GM18861 (cell line): ENCODE measurements around the gene TFAM.
"Not testable (repeated sequence)": the region's sequence is repeated elsewhere in the genome, so short reads cannot be mapped to it uniquely, and the experiment has no call there.

Source experiments
- ATAC-seq: cut with Tn5 transposase; IDR thresholded peaks from one replicate; pipeline ENCODE4 v1.9.1; 2021; ENCODE audit not compliant: unreplicated experiment

The TFAM gene

DNA sequence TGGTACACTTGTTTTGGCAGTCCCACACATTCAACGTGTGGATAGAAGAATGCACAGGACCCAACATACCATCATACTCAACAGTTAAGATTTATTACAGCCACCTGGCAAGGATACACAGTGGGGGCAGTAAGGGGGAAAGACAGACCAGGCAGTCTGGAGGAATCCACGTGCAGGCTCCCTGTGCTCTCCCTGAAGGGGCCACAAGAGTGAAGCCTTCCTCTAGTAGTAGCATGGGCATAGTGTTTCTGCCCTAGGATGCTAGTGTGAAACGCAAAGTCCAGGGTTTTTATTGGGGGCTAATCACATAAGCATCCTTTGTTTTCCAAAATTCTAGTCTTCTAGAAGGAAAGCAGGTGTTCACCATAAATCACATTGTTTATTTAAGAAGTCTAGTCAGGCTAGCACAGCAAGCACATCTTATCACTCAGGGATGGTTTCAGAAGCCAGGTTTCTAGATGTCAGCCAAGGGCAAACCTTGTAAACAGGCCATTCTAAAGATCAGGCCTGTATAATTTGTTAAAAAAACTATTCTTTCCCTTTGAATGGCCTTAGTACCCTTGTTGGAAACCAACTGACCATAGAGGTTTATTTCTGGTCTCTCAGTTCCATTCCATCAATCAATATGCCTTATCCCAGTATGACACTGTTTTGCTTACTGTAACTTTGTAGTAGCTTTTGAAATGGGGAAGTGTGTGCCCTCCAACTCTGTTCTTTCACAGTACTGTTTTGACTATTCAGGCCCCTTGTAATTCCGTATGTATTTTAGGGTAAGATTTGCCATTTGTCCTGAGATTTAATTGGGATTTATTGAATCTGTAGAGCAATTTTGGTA is 12.4 kb upstream of the TFAM start:
- peak; percentile 77 for ATAC-seq

DNA sequence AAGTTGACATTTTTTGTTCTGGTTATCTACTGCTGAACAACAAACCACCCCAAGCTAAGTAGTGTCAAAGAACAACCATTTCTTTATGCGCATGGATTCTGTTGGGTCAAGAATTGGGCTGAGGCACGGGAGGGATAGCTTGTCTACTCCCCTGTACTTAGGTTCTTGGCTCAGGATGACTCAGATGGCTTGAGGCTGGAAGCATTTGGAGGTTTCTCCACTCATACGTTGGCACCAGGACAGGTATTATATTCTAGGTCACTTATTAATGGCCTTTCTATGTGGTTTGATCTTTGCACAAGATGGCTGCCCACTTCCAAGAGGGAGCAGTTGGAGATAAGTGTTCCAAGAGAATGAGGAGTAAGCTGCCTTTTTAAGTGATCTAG is 11.8 kb upstream of the TFAM start:
- no peak for ATAC-seq

DNA sequence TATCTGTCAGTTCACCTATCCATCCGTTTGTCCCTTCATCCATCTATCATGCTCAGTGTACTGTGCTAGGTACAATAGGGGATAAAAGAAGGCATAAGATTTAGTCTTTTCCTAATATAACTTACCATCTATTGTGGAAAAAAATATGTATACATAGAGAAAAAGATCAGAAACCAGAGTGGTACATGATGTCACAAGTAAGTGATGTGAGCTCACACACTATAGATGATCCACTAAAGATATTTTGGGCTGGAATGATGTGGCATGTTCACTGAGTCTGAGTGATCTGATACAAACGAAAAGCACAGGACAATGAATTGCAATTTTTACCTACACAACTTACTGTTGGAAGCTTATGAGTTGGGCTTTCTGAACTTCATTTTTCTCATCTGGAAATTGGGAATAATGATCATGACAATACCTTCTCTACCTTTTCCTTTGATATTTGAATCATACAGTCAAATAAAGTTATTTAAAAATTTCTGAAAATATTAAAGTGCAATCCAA is 2.7 kb upstream of the TFAM start:
- ATAC-seq = no peak

DNA sequence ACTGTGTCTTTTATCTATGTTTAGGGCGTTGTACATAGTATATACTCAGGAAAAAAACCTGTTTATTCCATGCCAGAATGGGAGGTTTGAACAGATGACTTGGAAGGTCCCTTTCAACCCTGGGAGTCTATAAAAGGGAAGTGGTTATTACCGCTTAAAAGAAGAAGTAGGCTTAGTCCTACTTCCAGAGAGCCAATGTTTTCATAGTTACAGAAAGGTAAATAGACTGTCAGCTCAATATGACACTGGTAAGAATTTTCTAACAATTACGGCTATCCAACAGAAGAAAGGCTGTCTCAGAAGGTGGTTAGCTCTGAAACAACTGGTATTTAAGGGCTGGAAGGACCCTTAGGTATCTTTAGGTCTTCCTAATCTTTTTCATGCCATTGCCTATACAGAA is 1.1 kb upstream of the TFAM start:
- peak; percentile 83 for ATAC-seq

DNA sequence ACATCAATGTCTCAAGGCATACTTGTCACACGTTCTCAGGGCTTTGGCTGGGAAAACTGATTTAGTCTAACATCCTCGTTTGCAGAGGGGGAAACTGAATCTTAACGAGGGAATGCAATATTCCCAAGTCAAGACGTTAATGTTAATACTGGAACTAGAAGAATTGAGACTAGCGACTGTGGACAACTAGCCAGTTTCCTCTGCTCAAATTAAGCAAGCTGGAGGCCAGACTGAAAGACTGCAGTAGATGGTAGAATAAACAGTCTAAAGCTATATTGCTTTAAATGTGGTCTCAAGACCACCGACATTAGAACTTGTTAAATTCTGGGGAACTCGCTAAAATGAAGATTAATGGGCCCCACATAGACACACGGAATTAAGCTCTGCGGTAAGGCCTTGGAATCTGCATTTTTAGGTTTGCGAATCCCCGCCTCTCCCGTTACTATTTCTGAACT is 639 bp upstream of the TFAM start:
- no peak for ATAC-seq

DNA sequence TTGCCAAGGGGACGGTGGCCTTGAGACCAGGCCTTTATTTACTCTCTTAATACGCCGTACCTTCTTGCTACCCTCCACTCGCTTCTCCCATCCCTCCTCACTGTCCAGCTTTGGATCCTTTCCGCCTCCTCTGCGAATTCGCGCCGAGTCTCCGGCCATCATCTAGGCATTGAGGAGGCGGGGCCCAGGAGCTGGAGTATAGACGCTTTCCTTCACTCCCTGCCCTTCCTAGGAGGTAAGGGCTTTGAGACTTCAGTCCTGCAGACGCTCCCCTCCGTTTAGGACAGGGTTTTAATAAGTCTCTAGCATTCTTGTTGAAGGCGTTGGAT is 538 bp downstream of the TFAM start:
- no peak for ATAC-seq

DNA sequence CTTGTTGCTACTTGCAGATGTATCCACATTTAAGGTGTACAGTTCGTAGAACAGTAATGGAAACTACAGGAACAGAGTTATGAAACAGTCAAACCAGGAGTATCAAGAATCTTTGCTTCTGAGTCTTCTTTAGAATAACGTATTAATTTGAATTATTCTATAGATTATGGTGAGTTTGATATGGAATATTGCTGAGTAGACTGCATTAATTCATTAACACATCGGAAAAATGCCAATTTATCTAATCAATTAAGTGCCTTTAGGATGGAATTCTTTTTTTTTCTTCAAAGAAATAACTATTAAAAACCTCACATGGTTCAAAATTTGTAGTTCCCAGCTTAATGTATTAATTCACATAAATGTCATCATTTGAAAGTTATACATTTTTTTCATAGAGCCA is 3.8 kb downstream of the TFAM start:
- no peak for ATAC-seq

DNA sequence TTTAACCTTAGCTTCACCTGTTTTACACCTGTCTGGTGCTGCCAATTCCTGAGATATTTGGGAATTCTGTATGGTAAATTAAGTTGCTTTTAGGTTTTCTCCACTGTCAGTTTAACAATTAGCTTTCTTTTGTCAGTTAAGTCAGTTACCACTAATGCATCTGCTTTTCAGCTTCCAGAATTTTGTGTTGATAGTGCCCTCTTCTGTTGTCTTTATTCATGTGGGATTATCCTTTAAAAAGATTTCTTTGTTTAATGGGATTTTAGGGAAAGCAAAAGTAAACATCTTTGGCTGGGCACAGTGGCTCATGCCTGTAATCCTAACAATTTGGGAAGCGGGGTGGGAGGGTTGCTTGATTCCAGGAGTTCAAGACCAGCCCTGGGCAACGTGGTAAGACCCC is 8.1 kb downstream of the TFAM start:
- no peak for ATAC-seq

DNA sequence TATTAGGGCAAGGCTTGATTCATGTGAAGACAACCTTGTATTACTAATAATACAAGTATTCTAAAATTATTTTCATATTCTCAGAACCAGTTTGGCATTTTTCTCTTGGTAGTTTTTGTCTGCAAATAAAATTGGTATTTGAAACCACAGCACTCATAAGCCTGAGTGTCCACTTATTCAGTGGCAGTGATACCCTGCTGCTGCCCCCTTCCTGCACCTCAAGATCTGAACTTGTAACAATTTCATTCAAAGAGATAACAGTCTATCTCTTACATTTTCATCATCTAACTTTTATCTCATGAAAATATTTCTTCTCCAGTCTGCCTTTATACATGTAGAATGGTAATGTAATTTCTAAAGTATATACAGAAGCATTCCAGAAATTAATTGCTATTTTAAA is 9.3 kb downstream of the TFAM start:
- ATAC-seq = no peak

DNA sequence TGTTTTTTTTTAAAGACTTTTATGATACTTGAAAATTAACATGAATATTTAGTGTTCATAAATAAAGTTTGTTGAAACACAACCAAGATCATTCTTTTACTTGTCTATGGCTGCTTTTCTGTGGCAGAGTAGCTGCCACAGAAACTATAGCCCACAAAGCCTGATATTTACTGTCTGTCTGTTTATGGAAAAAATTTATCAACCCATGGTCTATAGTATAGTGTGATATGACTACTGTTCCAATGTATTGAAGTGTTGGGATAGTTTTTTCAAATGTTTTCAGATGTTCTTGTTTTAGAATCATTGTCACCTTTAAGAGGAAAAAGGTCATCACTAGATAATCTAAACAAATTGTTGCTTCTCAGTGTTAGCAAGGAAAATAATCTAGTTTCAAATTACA is 10.8 kb downstream of the TFAM start:
- ATAC-seq = no peak

DNA sequence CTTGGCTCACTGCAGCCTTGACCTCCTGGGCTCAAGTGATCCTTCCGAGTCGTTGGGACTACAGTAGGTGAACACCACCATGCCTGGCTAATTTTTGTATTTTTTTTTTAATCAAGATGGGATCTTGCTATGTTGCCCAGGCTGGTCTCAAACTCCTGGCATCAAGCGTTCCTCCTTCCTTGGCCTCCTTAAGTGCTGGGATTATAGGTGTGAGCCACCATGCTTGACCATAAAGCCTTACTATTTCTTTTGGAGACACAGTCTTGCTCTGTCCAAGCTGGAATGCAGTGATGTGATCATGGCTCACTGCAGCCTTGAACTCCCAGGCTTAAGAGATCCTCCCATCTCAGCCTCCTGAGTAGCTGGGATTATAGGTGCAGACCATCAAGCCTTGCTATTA is 12.6 kb downstream of the TFAM start:
- no peak for ATAC-seq

DNA sequence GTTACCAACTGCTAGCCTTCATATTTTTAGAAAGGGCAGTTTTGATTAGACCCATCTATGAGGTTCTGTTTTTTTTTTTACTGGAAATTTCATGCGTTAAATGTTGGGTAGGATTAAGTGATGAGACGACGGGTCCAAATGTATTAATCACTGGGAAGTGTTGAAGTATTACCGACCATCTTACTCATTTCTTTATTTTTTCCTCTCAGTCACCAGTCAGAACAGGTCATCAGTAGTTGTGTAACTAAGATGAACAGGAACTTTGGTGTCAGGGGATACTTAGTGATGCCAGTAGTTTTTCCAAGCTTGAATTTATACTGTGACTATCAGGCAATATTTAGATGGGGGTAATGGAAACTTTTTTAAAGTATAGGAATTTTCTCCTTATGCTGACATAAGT is 14.2 kb downstream of the TFAM start:
- no peak for ATAC-seq

DNA sequence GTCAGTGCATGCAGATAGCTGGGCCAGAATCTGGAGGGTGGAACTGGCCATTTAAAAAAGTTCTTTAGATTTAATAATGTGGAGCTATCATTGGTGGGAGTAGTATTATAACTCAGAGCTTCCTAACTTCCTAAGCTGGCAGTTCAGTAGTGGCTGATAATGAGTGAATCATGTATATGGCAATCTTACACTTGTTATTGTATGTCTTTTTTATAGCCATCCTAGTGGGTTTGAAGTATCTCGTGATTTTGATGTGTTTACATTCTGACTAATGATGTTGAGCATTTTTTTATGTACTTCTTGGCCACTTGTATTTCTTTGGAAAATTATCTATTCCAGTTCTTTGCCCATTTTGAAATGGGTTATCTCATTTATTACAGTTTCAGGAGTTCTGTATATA is 15.4 kb downstream of the TFAM start:
- ATAC-seq = no peak

DNA sequence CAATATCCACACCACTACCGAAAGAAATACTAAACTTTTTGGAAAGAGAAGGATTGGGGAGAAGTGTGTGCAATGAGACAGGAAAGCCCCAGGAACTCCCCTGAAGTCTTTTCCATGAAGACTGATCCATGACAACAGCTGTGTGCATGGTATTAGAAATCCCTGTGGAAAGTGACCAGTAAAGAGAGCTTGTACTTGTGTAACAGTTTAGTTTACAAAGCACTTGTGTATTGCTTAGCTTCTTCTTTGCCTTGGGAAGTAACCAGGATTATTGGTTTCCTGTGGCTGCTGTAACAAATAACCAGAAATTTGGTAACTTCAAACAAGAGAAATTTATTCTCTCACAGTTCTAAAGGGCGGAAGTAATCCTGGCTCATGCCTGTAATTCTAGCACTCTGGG is 18.8 kb downstream of the TFAM start:
- no peak for ATAC-seq

DNA sequence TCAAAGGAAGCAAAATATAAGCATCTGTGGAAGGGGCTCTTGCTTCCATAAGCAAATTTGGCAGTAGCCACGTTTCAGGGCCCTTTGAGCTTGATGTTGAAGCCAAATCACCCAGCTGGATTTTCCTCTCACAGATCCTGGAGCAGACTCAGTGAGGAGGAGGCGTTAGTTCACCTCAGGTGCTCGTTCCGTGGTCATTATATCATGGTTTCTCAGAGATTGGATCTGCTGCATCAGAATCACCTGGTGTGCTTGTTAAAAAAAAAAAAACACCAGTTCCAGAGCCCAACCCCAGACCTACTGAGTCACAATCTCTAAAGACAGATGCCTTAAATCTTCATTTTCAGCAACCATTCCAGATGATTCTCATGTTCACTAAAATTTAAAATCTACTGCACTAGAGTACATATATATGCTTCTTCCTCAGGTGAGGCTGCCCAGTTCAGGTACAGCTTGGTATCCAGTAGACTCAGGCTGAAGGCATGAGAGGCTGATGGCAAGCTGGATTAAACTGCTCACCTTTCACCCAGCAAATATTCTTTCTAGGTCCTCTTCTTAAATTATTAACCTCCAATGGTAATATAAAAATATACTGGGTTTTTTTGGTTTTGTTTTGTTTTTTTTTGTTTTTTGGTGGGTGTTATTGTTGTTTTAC is 24.9 kb downstream of the TFAM start:
- no peak for ATAC-seq

DNA sequence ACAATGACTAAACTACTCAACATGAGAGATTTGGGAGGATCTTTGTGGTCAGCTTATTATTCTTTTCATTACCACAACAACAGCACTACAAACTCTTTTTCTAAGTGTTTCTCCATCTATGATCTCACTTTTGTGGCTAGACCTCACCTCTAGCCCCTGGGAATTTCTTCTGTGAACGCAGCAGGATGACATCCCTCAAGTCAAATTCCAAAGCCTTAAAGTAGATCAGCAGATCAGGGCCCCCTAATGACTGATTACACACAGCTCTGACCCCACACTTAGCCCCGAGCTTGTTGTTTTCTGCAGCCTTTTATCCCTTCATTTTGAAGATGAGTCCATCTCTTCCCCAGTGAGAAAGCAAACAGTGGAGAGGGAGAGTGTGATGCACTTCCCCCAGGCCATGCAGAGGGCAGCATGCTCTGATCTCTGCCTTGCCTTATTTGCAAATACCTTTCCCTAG is 27.3 kb downstream of the TFAM start:
- no peak for ATAC-seq

DNA sequence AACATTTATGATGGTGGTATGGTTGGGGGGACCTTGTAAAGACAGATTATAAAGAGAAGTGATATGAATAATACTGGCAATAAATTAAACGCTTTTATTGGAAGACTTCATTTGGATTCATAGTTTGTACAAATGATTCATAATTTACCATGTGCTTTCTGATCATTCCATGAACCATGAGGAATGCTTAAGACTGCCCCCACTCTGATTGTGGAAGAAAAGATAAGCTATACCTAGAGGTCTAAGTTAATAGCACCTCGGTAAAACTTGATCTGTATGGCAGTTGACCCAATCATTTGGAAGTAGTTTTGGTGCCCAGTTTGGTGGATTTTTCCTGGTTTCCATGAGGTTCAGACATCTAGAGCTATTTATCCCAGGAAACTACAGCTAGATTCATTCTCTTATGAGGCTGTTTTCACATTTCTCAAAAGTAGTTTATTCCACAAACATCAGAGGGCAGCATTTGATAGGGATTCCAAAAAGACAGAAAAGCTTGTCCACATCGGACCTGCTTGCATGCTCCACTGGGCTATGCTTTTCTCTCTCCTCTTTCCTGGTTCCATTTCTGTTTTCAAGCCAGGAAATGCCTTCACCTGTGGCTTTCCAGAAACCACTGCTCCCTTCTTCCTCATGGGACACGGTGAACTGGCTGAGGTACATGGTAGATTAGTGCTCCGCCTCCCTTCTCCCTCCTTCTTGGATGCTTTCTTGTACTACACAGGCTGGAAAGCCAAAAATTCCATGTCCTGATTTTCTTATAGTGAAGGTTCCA is 29.2 kb downstream of the TFAM start:
- no peak for ATAC-seq

DNA sequence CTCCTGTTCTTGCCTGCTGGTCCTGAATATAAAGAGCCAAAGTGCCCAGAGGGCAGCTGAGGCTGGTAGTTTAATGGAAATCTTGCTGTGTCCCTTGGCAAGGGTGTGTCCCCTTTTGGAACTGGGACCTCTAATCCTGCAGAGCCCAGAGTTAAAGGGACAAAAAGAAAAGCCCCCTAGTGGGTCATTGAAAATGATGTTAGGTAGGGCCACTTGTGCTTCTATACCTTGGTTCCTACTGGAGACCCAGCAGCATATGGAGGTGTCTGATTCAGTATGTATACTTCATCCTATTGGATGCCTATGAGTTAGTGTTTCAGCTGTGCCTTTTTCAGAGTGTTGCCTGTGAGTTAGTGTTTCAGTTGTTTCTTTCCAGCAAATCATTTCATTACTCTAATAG is 30.5 kb downstream of the TFAM start:
- no peak for ATAC-seq

DNA sequence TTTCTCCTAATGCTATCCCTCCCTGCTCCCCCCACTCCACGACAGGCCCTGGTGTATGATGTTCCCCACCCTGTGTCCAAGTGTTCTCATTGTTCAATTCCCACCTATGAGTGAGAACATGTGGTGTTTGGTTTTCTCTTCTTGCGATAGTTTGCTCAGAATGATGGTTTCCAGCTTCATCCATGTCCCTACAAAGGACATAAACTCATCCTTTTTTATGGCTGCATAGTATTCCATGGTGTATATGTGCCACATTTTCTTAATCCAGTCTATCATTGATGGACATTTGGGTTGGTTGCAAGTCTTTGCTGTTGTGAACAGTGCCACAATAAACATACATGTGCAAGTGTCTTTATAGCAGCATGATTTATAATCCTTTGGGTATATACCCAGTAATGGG is 32.7 kb downstream of the TFAM start:
- ATAC-seq = not testable (repeated sequence)

DNA sequence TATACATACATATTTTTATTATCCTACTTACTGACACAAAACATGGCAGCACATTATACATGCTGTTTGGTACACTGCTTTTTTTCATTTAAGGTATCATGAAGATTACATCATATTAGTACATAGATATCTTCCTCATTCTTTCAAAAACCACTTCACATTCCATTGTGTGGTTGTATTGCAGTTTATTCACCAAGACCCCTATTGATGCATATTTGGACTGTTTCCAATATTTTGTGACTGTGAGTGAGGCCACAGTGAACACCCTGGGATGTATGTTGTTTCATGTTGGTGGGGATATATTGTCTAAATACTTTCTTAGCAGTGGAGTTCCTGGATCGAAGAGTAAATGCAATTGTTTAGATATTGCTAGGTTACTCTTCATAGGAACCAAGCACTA is 39.0 kb downstream of the TFAM start:
- no peak for ATAC-seq

DNA sequence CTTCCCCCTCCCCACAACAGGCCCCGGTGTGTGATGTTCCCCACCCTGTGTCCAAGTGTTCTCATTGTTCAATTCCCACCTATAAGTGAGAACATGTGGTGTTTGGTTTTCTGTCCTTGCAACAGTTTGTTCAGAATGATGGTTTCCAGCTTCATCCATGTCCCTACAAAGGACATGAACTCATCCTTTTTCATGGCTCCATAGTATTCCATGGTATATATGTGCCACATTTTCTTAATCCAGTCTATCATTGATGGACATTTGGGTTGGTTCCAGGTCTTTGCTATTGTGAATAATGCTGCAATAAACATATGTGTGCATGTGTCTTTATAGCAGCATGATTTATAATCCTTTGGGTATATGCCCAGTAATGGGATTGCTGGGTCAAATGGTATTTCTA is 43.2 kb downstream of the TFAM start:
- ATAC-seq = not testable (repeated sequence)

DNA sequence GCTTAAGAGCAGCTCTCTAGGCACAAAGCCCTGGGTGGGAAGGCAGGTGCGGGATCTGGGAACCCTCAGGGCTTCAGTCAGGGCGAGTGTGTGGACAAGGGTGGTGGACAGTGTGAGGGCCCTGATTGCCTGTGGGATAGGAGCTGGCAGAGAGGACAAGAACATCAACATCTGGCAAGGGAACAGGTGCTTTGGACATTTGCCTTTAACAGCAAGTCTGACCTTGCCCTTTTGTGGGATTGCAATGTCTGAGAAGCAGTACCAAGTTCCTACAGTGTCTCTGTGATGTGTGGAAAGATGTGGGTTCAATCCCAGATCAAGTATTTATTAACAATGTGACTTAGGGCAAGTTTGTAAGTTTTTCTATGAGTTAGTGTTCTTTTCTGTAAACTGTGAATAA is 46.7 kb downstream of the TFAM start:
- no peak for ATAC-seq
